ENCODE results near the gene AURKB. TPM values are rescaled to one million over a fixed set of nuclear protein-coding genes. Genes with fewer than 3 reads are reported as not detected.

Gene AURKB
- total and polyA plus RNA-seq, 2 of the 13 experiments (the other 11 are each of a cell fraction or from before 2014, with no cell fraction given): 29.5 to 75.3 TPM

GRCh38 chr17:8222380-8222629 lies 11.9 kb upstream of the AURKB start (continued):
- no peak for TF ChIP-seq ZNF280D (CRISPR knock-in tag; IDR thresholded peaks at IDR 0.05)
- 0 out of 2 replicates have a peak, but pooled peaks have one; percentile 58 for TF ChIP-seq ZNF878 (CRISPR knock-in tag; IDR thresholded peaks at IDR 0.05)
- 0 out of 2 replicates have a peak, but pooled peaks have one; percentile 11 for TF ChIP-seq ZNF776 (CRISPR knock-in tag; IDR thresholded peaks at IDR 0.05)
- TF ChIP-seq, protein P1, sequence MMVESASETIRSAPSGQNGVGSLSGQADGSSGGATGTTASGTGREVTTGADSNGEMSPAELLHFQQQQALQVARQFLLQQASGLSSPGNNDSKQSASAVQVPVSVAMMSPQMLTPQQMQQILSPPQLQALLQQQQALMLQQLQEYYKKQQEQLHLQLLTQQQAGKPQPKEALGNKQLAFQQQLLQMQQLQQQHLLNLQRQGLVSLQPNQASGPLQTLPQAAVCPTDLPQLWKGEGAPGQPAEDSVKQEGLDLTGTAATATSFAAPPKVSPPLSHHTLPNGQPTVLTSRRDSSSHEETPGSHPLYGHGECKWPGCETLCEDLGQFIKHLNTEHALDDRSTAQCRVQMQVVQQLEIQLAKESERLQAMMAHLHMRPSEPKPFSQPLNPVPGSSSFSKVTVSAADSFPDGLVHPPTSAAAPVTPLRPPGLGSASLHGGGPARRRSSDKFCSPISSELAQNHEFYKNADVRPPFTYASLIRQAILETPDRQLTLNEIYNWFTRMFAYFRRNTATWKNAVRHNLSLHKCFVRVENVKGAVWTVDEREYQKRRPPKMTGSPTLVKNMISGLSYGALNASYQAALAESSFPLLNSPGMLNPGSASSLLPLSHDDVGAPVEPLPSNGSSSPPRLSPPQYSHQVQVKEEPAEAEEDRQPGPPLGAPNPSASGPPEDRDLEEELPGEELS (CRISPR knock-in tag; IDR thresholded peaks at IDR 0.05): no peak
- no peak for TF ChIP-seq ETV6 (CRISPR knock-in tag; conservative IDR thresholded peaks at IDR 0.05)
- TF ChIP-seq SOX6 (IDR thresholded peaks at IDR 0.05): no peak
- no peak for TF ChIP-seq SOX6 (CRISPR knock-in tag; IDR thresholded peaks at IDR 0.05)
- no peak for TF ChIP-seq ZNF24 (IDR thresholded peaks at IDR 0.05)
- peak; percentile 9; the same call in 1 of the 2 replicates for TF ChIP-seq ZNF780A (CRISPR knock-in tag; IDR thresholded peaks at IDR 0.05)
- TF ChIP-seq AHR (CRISPR knock-in tag; IDR thresholded peaks at IDR 0.05): no peak
- TF ChIP-seq ZNF564 (CRISPR knock-in tag; IDR thresholded peaks at IDR 0.05): no peak
- TF ChIP-seq RAD21 (CRISPR knock-in tag; IDR thresholded peaks at IDR 0.05): no peak
- no peak for TF ChIP-seq SRSF9 (IDR thresholded peaks at IDR 0.05; ENCODE audit: borderline replicate concordance, insufficient read depth, low read depth, low read length, poor library complexity, severe bottlenecking)
- TF ChIP-seq ZBTB44 (CRISPR knock-in tag; IDR thresholded peaks at IDR 0.05): no peak
- no peak for TF ChIP-seq NFKBIZ (CRISPR knock-in tag; IDR thresholded peaks at IDR 0.05)
- no peak for TF ChIP-seq TEF (CRISPR knock-in tag; IDR thresholded peaks at IDR 0.05)
- no peak for TF ChIP-seq PAF1 (CRISPR knock-in tag; IDR thresholded peaks at IDR 0.05)
- no peak for TF ChIP-seq HOXA7 (CRISPR knock-in tag; IDR thresholded peaks at IDR 0.05)
- TF ChIP-seq REPIN1 (CRISPR knock-in tag; IDR thresholded peaks at IDR 0.05; ENCODE audit: borderline replicate concordance, low read depth): no peak
- TF ChIP-seq YY1 (IDR thresholded peaks at IDR 0.05; ENCODE audit: insufficient read depth, insufficient replicate concordance, low read depth, low read length): no peak
- TF ChIP-seq MEIS2 (CRISPR knock-in tag; IDR thresholded peaks at IDR 0.05): peak; percentile 92
- TF ChIP-seq BRCA1 (CRISPR knock-in tag; IDR thresholded peaks at IDR 0.05): no peak
- TF ChIP-seq ZFYVE20 (CRISPR knock-in tag; IDR thresholded peaks at IDR 0.05; ENCODE audit: borderline replicate concordance, low read depth): no peak
- no peak for TF ChIP-seq TBP (CRISPR knock-in tag; IDR thresholded peaks at IDR 0.05)

All from HepG2 (cell line).